Measurements from ENCODE around the gene TMEM273. TPM values are rescaled to one million over a fixed set of nuclear protein-coding genes. Genes with fewer than 3 reads are reported as not detected.

The TMEM273 gene
- total RNA-seq, 4 donors from 2014 or later, result 3.2 to 12.2 (median 7.1) TPM

GRCh38 chr10:49228677-49229076, 40.5 kb upstream of the TMEM273 start:
- H3K4me3 ChIP-seq (ENCODE audit: low read depth, poor library complexity, severe bottlenecking), result no peak overlapping the region
- WGBS, 2 donors, result 75 to 82% methylated on average over 20 of the region's 20 CpGs
- intact Hi-C loops (cut with DNase I; ENCODE audit: low total_unique reads), result no loop called here
- DNase-seq (ENCODE audit: low spot score in 2 of 2), result no peak
- TF ChIP-seq CTCF (IDR thresholded peaks at IDR 0.05) (no peak), POLR2A (IDR thresholded peaks at IDR 0.05) (no peak)

- WGBS, 2 donors, result 77 to 86% methylated on average over 5 of the region's 5 CpGs
- intact Hi-C loops (cut with DNase I; ENCODE audit: low total_unique reads), result no loop called here
- no peak for DNase-seq (ENCODE audit: low spot score in 2 of 2)
- no peak for TF ChIP-seq POLR2A (IDR thresholded peaks at IDR 0.05)
- TF ChIP-seq CTCF (IDR thresholded peaks at IDR 0.05), result no peak
- H3K4me3 ChIP-seq (ENCODE audit: low read depth, poor library complexity, severe bottlenecking), result no peak overlapping the region
Measured at GRCh38 chr10:49227406-49227805, 39.2 kb upstream of the TMEM273 start.

GRCh38 chr10:49226594-49226993, 38.4 kb upstream of the TMEM273 start:
- DNase-seq (ENCODE audit: low spot score in 2 of 2), result no peak
- intact Hi-C loops (cut with DNase I; ENCODE audit: low total_unique reads), result no loop called here
- TF ChIP-seq CTCF (IDR thresholded peaks at IDR 0.05) (no peak), POLR2A (IDR thresholded peaks at IDR 0.05) (no peak)
- 67 to 79% methylated on average over 4 of the region's 4 CpGs for WGBS, 2 donors
- H3K4me3 ChIP-seq (ENCODE audit: low read depth, poor library complexity, severe bottlenecking), result no peak overlapping the region

- no peak for TF ChIP-seq POLR2A (IDR thresholded peaks at IDR 0.05)
- TF ChIP-seq CTCF (IDR thresholded peaks at IDR 0.05), result no peak
- no peak for DNase-seq (ENCODE audit: low spot score in 2 of 2)
- 81 to 88% methylated on average over 12 of the region's 12 CpGs for WGBS, 2 donors
- H3K4me3 ChIP-seq (ENCODE audit: low read depth, poor library complexity, severe bottlenecking), result no peak overlapping the region
- intact Hi-C loops (cut with DNase I; ENCODE audit: low total_unique reads), result no loop called here
Measured at GRCh38 chr10:49225218-49225876, 37.2 kb upstream of the TMEM273 start.

GRCh38 chr10:49223205-49223604, 35.0 kb upstream of the TMEM273 start:
- H3K4me3 ChIP-seq (ENCODE audit: low read depth, poor library complexity, severe bottlenecking), result no peak overlapping the region
- TF ChIP-seq CTCF (IDR thresholded peaks at IDR 0.05) (no peak), POLR2A (IDR thresholded peaks at IDR 0.05) (no peak)
- intact Hi-C loops (cut with DNase I; ENCODE audit: low total_unique reads), result no loop called here
- DNase-seq (ENCODE audit: low spot score in 2 of 2), result no peak

- TF ChIP-seq CTCF (IDR thresholded peaks at IDR 0.05) (no peak), POLR2A (IDR thresholded peaks at IDR 0.05) (no peak)
- no peak overlapping the region for H3K4me3 ChIP-seq (ENCODE audit: low read depth, poor library complexity, severe bottlenecking)
- intact Hi-C loops (cut with DNase I; ENCODE audit: low total_unique reads), result no loop called here
- DNase-seq (ENCODE audit: low spot score in 2 of 2), result no peak
- WGBS, 2 donors, result 95 to 97% methylated on average over 3 of the region's 3 CpGs
Measured at GRCh38 chr10:49222170-49222569, 34.0 kb upstream of the TMEM273 start.

Measured in lower leg skin (tissue), 4 donors.